Anterior cingulate cortex (tissue), 58 donors: ENCODE results near the gene AARS1.
"Not testable (repeated sequence)": the region's sequence is repeated elsewhere in the genome, so short reads cannot be mapped to it uniquely, and the experiment has no call there.

Experiments used
- DNase-seq, 58 donors: peaks; one replicate each; lab custom pipeline; 2025; lab: John Stamatoyannopoulos, UW

Gene AARS1

DNA sequence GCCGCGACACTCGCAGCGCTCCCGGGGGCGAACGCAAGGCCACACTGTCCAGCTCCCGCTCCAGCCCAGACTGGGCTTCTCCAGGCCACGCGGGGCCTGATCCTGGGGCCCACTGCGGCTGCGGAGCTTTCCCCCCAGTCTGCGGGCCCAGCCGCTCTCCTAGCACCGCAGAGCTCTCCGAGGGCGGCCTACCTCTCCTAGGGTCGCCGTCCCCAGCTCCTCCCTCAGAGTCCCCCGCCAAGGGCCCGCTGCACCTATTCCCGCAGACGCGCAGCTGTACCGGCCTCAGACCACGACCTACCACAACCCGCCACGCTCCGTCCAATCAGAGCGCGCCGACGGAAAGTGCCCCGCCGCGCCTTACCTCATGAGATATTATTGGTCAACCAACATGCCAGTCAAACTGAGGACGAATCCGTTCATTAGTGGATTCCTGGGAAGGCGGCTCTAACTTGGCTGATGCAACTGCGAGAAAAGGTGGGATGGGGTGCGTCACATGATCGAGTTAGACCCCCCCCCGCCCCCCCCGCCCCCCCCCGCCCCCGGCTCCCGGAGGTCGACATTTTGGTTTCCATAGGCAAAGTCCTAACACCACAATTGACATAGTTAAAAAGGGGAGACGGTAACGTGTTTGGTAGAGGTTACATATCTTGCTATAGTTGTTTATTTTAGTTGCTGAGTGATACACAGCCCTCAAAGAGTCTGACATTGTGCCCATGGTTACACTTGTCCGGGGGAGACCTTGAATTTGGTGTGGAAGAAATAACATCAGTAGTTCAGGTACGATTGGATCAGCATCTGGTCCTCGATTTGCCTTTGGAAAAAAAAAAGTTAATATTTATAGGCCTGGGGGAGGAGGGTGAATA lies at the start of gene AARS1:
AARS1 (minus strand) TSS at position 278 of the 866 bp plus-strand sequence. CDS start 6,743 bp downstream, outside the sequence.
- peak; percentile 65 to 99 (median 95) for DNase-seq

DNA sequence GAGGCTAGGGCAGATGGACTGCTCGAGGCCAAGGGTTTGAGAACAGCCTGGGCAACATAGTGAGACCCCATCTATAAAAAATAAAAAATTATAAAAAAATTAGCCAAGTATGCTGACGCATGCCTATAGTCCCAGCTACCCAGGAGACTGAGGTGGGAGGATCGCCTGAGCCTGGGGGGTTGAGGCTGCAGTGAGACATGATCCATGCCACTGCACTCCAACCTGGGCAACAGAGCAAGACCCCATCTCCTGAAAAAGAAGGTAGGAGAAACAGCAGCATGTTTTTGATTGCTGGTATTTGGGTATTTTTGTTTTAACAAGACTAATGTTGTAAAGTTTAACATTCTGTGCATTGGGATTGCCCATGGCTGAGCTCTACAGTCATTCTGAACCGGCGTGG lies 48.5 kb upstream of the AARS1 start:
- no peak for DNase-seq

DNA sequence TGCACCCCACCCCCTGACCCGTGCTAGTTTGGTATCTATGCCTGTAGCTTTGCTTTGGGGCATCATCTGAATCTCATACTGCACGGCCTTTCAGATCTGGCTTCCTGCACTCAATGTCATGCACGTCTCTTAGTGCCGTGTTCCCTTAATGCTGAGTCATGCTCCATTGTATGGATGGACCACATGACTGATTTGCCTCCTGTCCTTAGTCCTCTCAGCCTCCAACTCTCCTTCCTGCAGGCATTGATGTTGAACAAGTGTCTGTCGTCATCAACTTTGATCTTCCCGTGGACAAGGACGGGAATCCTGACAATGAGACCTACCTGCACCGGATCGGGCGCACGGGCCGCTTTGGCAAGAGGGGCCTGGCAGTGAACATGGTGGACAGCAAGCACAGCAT lies 43.4 kb upstream of the AARS1 start:
- DNase-seq: not testable (repeated sequence)

DNA sequence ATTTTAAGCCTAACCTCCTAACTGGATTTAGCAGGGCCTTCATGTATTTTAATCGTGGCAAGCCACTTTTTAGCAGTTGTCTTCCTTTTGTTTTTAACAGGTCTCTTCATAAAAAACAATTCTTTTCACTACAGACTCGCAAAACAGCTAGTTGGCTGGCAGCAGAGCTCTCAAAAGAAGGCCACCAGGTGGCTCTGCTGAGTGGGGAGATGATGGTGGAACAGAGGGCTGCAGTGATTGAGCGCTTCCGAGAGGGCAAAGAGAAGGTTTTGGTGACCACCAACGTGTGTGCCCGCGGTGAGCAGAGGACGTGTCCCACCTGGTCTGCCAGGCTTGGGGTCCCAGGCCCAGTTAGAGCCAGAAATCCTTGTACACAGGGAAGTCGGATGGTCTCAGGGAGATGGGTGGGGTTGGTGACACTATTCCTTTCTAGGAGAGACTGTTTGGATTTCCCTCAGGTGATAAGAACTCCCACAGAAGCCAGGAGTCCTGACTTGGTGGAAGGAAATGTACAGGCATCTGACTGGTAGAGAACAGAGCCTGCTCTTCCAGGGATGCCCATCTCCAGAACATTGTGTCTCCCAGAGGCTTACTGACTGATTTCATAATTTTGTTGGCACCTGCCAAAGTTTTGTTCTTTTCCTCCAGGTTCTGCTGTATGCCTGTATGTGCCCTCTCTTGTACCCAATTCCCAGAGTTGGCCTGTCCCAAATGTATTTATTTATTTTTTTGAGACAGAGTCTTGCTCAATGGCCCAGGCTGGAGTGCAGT lies 42.5 kb upstream of the AARS1 start:
- DNase-seq: peak in 17 of 58 donors; percentile 1 to 34 (median 7)

DNA sequence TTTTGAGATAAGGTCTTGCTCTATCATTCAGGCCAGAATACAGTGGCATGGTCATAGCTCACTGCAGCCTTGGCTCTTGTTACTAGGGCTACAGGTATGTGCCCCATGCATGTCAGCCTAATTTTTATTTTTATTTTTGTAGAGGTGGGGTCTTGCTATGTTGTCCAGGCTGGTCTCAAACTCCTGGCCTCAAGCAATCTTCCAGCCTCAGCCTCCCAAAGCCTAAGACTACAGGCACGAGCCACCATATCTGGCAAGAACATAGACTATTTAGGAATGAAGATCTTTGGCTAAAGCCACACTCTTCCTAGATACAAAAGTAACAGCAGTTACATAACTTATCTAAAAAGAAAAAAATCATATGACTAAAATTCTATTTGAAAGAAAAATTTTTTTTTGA lies 41.8 kb upstream of the AARS1 start:
- no peak for DNase-seq

DNA sequence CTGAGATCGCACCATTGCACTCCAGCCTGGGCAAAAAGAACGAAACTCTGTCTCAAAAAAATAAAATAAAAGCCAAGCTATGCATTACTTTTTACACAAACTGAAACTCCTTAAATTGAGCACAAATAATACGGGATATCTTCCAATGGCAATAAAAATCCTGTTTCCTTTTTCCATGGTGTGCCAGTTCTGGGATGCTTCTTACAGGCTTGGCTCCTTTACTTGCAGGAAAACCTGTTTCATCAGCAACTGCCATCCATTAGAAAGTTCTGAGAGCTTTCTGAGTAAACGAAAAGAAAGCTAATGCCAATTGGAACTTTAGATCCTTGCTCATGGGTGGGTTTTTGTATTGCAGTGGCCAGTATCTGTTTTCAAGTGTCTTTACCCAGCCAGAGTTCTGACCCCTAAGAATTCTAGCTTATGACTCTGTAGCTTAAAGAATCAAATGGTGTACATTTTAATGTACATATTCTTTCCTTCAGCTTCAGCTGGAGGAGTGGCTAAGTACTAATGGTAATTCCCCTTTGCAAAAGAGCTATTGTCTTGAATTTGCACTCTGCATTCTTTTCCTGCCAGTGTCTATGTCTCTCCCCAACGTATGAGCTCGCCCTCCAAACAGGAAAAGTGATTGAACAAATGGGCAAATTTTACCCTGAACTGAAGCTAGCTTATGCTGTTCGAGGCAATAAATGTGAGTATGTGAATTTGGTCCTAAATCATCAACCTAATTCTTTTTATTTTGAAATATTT lies 35.9 kb upstream of the AARS1 start:
- DNase-seq: no peak

DNA sequence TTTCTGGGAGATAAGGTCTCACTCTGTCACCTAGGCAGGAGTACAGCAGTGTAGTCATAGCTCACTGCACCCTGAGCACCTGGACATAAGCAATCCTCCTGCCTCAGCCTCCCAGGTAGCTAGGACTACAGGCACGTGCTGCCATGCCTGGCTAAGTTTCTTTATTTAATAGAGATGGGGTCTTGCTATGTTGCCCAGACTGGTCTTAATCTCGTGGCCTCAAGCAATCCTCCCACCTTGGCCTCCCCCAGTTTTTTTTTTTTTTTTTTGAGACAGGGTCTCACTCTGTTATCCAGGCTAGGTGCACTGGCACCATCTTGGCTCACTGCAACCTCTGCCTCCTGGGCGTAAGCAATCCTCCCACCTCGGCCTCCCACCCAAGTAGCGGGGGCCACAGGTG lies 30.8 kb upstream of the AARS1 start:
- DNase-seq: no peak

DNA sequence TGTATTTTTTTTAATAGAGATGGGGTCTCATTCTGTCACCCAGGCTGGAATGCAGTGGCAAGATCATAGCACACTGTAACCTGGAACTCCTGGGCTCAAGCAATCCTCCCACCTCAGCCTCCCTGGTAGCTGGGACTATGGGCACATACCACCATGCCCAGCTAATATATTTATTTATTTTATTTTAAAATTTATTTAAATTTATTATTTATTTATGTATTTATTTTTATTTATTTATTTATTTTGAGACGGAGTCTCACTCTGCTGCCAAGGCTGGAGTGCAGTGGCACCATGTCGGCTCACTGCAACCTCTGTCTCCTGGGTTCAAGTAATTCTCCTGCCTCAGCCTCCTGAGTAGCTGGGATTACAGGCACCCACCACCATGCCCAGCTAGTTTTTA lies 18.4 kb upstream of the AARS1 start:
- not testable (repeated sequence) for DNase-seq

DNA sequence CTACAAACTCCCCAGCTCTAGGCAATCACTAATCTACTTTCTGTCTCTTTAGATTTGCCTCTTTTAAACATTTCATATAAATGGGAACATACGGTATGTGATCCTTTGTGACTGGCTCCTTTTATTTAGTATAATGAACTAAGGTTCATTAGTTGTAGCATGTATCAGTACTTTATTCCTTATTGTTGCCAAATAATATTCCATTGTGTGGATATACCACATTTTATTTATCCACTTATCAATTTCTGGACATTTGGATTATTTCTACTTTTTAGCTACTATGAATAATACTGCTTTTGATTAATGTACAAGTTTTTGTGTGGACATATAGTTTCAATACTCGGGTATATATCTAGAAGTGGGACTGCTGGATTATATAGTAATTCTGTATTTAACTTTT lies 17.6 kb upstream of the AARS1 start:
- DNase-seq: no peak

DNA sequence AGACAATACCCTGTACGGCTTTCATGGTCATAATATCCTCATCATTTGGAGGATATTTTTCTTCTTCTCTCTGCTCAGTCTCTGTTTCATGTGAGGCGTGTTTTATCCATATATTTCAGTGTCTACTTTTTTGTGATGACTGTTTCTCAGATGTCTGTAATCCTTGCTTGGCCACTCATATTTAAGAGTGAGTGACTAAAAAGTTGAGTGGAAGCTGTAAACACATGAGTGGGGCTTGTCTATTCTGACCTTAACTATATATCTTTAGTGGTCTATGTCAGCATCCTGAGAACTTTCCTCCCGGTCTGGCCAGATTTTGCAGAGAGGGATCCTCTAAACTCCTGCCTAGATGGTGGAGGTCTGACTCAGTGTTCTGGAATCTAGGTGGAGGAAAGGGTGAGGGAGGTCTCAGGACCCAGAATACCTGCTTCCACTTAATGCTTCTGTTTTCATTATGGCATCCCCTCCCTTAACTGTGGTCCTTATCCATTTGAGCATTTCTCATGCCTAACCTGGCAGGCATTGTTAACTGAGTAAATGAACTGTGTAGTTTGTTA lies 15.7 kb upstream of the AARS1 start:
- no peak for DNase-seq

DNA sequence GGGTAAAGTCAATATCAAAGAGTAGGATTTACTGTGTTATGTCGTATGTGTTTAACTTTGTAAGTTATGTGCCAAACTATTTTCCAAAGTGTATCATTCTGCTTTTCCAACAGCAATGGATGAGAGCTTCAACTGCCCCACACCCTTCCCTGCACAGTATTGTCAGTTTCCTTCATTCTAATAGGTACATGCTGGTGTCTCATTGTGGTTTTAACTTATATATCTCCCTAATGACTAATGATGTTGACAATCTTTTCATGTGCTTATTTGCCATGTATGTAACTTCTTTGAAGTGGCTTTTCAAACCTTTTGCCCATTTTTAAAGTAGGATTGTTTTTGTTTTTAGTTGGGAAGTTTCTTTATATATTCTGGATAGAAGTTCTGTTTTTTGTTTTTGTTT lies 13.4 kb upstream of the AARS1 start:
- no peak for DNase-seq

DNA sequence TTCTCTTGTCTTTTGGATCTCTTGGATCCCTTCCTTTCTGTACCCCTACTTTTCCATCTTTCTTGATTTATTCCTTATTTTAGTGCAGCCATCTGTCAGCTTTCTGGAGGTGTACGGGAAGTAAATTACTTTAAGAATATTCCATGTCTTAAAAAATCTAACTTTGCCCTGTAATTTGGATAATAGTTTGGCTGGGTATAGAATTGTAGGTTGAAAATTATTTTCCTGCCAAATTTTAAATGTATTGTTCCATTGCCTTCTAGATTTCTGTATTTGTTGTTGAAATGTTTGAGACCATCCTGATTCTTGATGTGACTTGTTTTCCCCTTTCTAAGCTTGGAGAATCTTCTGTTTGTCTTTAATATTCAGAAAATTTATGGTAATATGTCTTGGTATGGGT lies 11.8 kb upstream of the AARS1 start:
- DNase-seq: no peak

DNA sequence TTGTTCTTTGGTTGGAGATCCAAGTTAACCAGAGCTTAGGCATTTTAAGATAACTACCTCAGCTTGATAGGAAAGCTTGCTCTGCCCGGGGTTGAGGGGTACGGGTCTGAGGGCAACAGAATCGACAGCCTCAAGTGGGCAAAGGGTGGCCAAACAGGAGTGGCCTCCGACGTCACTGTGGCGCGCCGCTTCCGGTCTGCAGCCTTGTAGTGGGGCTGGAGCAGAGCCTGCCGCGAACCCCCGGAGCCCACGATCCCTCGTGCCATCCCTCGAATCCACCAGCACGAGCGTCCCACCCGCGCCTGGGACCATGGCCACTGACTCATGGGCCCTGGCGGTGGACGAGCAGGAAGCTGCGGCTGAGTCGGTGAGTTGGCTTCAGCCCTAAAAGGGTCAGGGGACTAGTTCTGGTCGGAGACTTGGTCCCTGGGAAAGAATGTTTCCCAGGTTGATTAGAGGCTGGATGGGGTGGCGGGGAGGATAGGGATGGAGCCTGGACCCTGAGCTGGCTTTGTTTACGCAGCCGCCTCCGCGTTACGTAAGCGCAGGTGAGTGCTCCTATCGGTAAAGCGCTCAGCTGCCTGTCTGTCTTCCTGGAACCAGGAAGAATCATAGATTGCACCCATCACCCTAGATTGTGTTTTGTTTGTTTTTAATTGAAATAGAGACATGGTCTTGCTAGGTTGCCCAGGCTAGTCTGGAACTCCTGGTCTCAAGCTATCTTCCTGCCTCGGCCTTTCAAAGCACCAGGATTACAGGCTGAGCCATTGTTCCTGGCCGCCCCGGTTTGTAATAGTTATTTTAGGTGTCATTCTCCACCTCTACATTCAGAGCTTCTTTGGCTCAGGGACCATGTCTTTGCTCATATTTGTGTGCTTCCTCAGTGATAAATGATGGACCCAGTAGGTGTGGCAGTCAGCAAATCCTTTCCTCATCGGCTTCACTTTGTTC lies 10.0 kb upstream of the AARS1 start, which contains the start of gene DDX19B:
DDX19B (plus strand) TSS at position 199 of the 951 bp plus-strand sequence; CDS start at position 311, 112 bp downstream.
- peak; percentile 5 to 88 (median 70) for DNase-seq

DNA sequence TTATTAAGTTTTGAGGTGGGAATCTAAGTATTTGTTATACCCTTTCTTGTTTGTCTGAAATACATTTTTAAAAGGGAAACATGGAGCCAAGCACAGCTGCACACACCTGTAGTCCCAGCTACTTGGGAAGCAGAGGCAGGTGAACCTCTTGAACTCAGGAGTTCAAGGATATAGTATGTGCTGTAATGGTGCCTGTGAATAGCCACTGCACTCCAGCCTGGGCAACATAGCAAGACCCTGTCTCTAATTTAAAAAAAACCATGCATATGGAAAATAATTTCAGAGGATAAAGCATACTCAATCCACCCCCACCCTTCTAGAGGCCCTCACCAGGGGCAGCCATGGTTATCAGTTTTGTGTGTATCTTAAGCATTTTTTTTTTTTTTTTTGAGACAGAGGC lies 6.3 kb upstream of the AARS1 start:
- no peak for DNase-seq

DNA sequence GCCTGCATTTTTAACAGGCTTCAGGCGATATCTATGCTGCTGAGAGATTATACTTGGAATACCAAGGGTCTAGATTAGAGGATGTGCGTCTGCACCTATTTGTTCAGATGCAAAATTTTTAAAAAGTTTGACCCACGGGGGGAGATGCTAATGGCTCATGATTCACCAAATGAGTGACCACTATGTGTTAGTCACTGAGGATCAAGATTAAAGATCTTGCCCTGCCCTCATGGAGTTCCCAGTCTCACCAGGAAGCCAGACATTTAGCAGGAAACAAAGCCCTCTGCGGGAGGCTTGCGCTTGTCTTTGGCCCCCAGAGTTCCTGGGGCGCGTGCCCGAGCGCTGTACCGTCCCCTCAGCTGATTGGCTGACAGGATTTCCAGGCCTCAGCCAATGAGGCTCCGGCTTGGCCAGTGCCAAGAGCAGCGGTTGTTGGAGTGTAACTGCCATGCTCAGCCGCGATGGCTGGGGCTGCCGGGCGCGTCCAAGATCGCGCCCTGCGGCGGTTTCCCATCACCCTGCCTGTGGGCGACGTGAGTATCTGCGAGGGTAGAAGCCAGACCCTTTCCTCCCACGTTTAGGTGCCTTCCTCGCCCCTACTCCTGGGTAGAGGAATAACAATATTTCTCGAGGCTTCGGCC lies 5.2 kb upstream of the AARS1 start:
- no peak for DNase-seq

DNA sequence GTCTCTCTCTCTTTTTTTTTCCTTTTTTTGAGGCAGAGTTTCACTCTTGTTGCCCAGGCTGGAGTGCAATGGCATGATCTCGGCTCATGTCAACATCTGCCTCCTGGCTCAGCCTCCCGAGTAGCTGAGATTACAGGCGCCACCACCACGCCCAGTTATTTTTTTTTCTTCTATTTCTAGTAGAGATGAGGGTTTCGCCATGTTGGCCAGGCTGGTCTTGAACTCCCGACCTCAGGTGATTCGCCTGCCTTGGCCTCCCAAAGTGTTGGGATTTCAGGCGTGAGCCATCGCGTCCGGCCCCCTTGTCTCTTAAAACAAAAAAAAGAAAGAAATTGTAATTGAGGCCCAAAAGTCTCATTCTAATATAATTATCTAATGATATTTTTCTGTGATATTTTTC lies 2.8 kb upstream of the AARS1 start:
- DNase-seq: not testable (repeated sequence)

DNA sequence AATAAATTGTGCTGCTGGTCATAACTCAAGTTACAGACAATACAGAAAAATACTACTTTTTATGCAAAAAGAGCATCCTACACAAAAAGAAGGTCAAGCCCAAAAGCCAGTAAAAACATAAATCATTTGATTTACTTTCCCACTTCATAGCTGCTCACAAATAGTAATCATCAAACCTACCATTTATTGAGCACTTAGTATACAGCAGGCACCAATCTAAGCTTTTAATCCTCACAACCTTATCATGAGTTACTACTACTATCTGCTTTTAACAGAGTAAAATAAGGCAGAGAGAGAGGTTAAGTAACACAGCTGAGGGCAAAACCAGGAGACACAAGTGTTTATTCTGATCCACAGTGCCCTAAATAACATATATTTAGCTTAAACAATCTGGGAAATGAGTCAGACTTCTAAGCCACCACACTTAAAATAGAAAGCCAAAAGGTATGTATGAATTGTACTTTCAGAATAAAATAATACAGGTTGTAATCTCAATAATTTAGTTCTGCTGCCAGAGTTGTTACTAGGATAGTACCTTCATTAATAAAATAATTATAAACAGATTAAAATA lies 1.7 kb upstream of the AARS1 start:
- DNase-seq: no peak

DNA sequence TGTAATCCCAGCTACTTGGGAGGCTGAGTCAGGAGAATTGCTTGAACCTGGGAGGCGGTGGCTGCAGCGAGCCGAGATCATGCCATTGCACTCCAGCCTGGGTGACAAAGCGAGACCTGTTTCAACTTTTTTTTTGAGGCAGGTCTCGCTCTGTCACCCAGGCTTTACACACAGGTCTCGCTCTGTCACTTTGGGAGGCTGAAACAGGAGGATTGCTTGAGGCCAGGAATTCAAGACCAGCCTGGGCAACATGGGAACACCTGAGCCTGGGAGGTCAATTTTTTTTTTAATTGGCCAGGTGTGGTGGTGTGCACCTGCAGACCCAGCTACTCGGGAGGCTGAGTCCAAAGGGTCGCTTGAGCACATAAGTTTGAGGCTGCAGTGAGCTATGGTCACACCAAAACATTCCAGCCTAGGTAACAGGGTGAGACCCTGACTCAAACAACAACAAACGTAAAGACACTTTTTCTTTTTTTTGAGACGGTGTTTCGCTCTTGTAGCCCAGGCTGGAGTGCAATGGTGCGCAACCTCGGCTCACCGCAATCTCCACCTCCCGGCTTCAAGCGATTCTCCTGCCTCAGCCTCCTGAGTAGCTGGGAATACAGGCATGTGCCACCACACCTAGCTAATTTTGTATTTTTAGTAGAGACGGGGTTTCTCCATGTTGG lies 1.9 kb downstream of the AARS1 start:
- DNase-seq: not testable (repeated sequence)
